Nephron (organoid): ENCODE results near the gene CLDN20.

Experiments used
- H3K27ac Mint-ChIP-seq, 3 experiments: 2 replicates each; pipeline ENCODE4 v1.8.0; 2020; ENCODE audit warnings: mixed read lengths in 3 of 3, mild to moderate bottlenecking in 2 of 3, moderate library complexity in 1 of 3
- H3K27me3 Mint-ChIP-seq: 2 replicates; pipeline ENCODE4 v1.8.0; 2021; ENCODE audit warnings: low read depth, mild to moderate bottlenecking, moderate library complexity, mixed read lengths
- H3K36me3 Mint-ChIP-seq: 2 replicates; pipeline ENCODE4 v1.8.0; 2020; ENCODE audit warnings: low read depth, mixed read lengths
- H3K4me1 Mint-ChIP-seq: 2 replicates; pipeline ENCODE4 v1.8.0; 2020; ENCODE audit warnings: mixed read lengths
- H3K4me3 Mint-ChIP-seq, 3 experiments: 2 replicates each; pipeline ENCODE4 v1.8.0; 2020; ENCODE audit warnings: mild to moderate bottlenecking in 3 of 3, mixed read lengths in 3 of 3, moderate library complexity in 2 of 3
- H3K9me3 Mint-ChIP-seq: 2 replicates; pipeline ENCODE4 v1.8.0; 2020; ENCODE audit warnings: mixed read lengths
- CTCF ChIP-seq, 3 experiments: fragments of 200-600 bp; sonication (generic); IDR thresholded peaks; one replicate each; pipeline ENCODE4 v1.5.0; 2021; ENCODE audit warnings: antibody characterized with exemption in 3 of 3; ENCODE audit not compliant: unreplicated experiment in 3 of 3

CLDN20 gene

GRCh38 chr6:155292711-155293110, 28.9 kb downstream of the CLDN20 start:
- Mint-ChIP-seq H3K4me3 (no peak overlapping the region), H3K36me3 (peaks cover 68% of the 10 kb centered on the region), H3K27me3 (no peaks in the 10 kb centered on the region), H3K27ac (no peak overlapping the region), H3K9me3 (no peaks in the 10 kb centered on the region), H3K4me1 (peaks cover 4% of the 10 kb centered on the region)
- TF ChIP-seq CTCF (IDR thresholded peaks at IDR 0.05; ENCODE audit: unreplicated experiment in 3 of 3), result no peak

GRCh38 chr6:155297669-155298068, 33.9 kb downstream of the CLDN20 start:
- no peak overlapping the region for H3K27ac Mint-ChIP-seq
- TF ChIP-seq CTCF (IDR thresholded peaks at IDR 0.05; ENCODE audit: unreplicated experiment in 3 of 3), result no peak
- no peak overlapping the region for H3K4me3 Mint-ChIP-seq
- no peaks in the 10 kb centered on the region for H3K27me3 Mint-ChIP-seq
- H3K9me3 Mint-ChIP-seq, result no peaks in the 10 kb centered on the region
- H3K4me1 Mint-ChIP-seq, result no peaks in the 10 kb centered on the region
- H3K36me3 Mint-ChIP-seq, result peaks cover 56% of the 10 kb centered on the region

GRCh38 chr6:155301867-155302266, 38.1 kb downstream of the CLDN20 start:
- no peak for TF ChIP-seq CTCF (IDR thresholded peaks at IDR 0.05; ENCODE audit: unreplicated experiment in 3 of 3)
- Mint-ChIP-seq H3K36me3 (peaks cover 42% of the 10 kb centered on the region), H3K27ac (no peak overlapping the region), H3K9me3 (no peaks in the 10 kb centered on the region), H3K4me3 (no peak overlapping the region), H3K4me1 (no peaks in the 10 kb centered on the region), H3K27me3 (no peaks in the 10 kb centered on the region)

GRCh38 chr6:155303361-155303870, 39.6 kb downstream of the CLDN20 start:
- Mint-ChIP-seq H3K36me3 (peaks cover 46% of the 10 kb centered on the region), H3K4me3 (no peak overlapping the region), H3K27ac (no peak overlapping the region), H3K9me3 (no peaks in the 10 kb centered on the region), H3K27me3 (no peaks in the 10 kb centered on the region), H3K4me1 (no peaks in the 10 kb centered on the region)
- no peak for TF ChIP-seq CTCF (IDR thresholded peaks at IDR 0.05; ENCODE audit: unreplicated experiment in 3 of 3)

GRCh38 chr6:155306958-155307357, 43.1 kb downstream of the CLDN20 start:
- Mint-ChIP-seq H3K4me1 (no peaks in the 10 kb centered on the region), H3K27me3 (no peaks in the 10 kb centered on the region), H3K9me3 (no peaks in the 10 kb centered on the region), H3K4me3 (no peak overlapping the region), H3K36me3 (peaks cover 44% of the 10 kb centered on the region), H3K27ac (no peak overlapping the region)
- TF ChIP-seq CTCF (IDR thresholded peaks at IDR 0.05; ENCODE audit: unreplicated experiment in 3 of 3), result no peak

GRCh38 chr6:155309150-155309549, 45.3 kb downstream of the CLDN20 start:
- H3K4me3 Mint-ChIP-seq, result no peak overlapping the region
- TF ChIP-seq CTCF (IDR thresholded peaks at IDR 0.05; ENCODE audit: unreplicated experiment in 3 of 3), result no peak
- H3K4me1 Mint-ChIP-seq, result peaks cover 7% of the 10 kb centered on the region
- H3K27me3 Mint-ChIP-seq, result no peaks in the 10 kb centered on the region
- no peak overlapping the region for H3K27ac Mint-ChIP-seq
- no peaks in the 10 kb centered on the region for H3K9me3 Mint-ChIP-seq
- H3K36me3 Mint-ChIP-seq, result peaks cover 41% of the 10 kb centered on the region
